ENCODE measurements around the gene KRR1.
"Not testable (repeated sequence)": the region's sequence is repeated elsewhere in the genome, so short reads cannot be mapped to it uniquely, and the experiment has no call there.

Gene KRR1

GRCh38 chr12:75471902-75472890 lies 39.2 kb downstream of the KRR1 start:
- DNase-seq: no peak

GRCh38 chr12:75460204-75460603 lies 51.2 kb downstream of the KRR1 start:
- no peak for DNase-seq

- no peak for DNase-seq
Measured at GRCh38 chr12:75459755-75460154, 51.7 kb downstream of the KRR1 start.

- not testable (repeated sequence) for DNase-seq
Measured at GRCh38 chr12:75457866-75458265, 53.5 kb downstream of the KRR1 start.

- DNase-seq: no peak
Measured at GRCh38 chr12:75457191-75457590, 54.2 kb downstream of the KRR1 start.

- DNase-seq: no peak
Measured at GRCh38 chr12:75455839-75456238, 55.6 kb downstream of the KRR1 start.

- DNase-seq: no peak
Measured at GRCh38 chr12:75452675-75453330, 58.6 kb downstream of the KRR1 start.

- DNase-seq: no peak
Measured at GRCh38 chr12:75447691-75448393, 63.6 kb downstream of the KRR1 start.

GRCh38 chr12:75446857-75447256 lies 64.6 kb downstream of the KRR1 start:
- no peak for DNase-seq

- not testable (repeated sequence) for DNase-seq
Measured at GRCh38 chr12:75445137-75445507, 66.3 kb downstream of the KRR1 start.

GRCh38 chr12:75444429-75445136 lies 66.8 kb downstream of the KRR1 start:
- no peak for DNase-seq

- DNase-seq: no peak
Measured at GRCh38 chr12:75443709-75444108, 67.7 kb downstream of the KRR1 start.

- not testable (repeated sequence) for DNase-seq
Measured at GRCh38 chr12:75442454-75442853, 69.0 kb downstream of the KRR1 start.

- not testable (repeated sequence) for DNase-seq
Measured at GRCh38 chr12:75441687-75442449, 69.5 kb downstream of the KRR1 start.

Data from GOT3 (cell line).